Breast epithelium (tissue), 3 donors: ENCODE data around the gene ZNF215.

ENCODE experiments used
- CTCF ChIP-seq, 3 donors: fragments of 450-650 bp; IDR thresholded peaks; one replicate each; pipeline ENCODE4 v1.5.1; 2016 to 2017; ENCODE audit warnings: antibody characterized with exemption in 3 of 3, mild to moderate bottlenecking in 3 of 3, moderate library complexity in 3 of 3
- POLR2AphosphoS5 ChIP-seq, 3 donors: sonication (generic); formaldehyde crosslinking; IDR thresholded peaks; one replicate each; pipeline ENCODE4 v1.6.1; 2017; ENCODE audit warnings: antibody characterized with exemption in 3 of 3

- TF ChIP-seq POLR2AphosphoS5 (IDR thresholded peaks at IDR 0.05) (no peak), CTCF (IDR thresholded peaks at IDR 0.05) (no peak)
Observed at GRCh38 chr11:6943131-6943530, 16.9 kb downstream of the ZNF215 start.
